Hepatocyte (in vitro differentiated cells): ENCODE results near the gene COL13A1. TPM values are rescaled to one million over a fixed set of nuclear protein-coding genes. Genes with fewer than 3 reads are reported as not detected.
A peak's percentile ranks its signal among the peaks of the same experiment; 100 is the strongest.

Experiments
- DNase-seq: peaks from one replicate; pipeline ENCODE4 v3.0.0-alpha.2; 2016; ENCODE audit warnings: low spot score
- H2AFZ ChIP-seq: fragments of 200-600 bp; sonication (generic); 2 replicates; pipeline ENCODE4 v1.6.0; 2016; ENCODE audit warnings: antibody characterized with exemption, mild to moderate bottlenecking
- H3K27ac ChIP-seq: fragments of 200-600 bp; sonication (generic); 2 replicates; pipeline ENCODE4 v1.5.1; 2016; ENCODE audit warnings: mild to moderate bottlenecking
- H3K27me3 ChIP-seq: fragments of 200-600 bp; sonication (generic); 2 replicates; pipeline ENCODE4 v1.6.1; 2016
- H3K36me3 ChIP-seq: fragments of 200-600 bp; sonication (generic); replicated peaks from 2 replicates; pipeline ENCODE4 v1.5.1; 2016; ENCODE audit warnings: low read depth; ENCODE audit not compliant: insufficient read depth
- H3K4me1 ChIP-seq: fragments of 200-600 bp; sonication (generic); 2 replicates; pipeline ENCODE4 v1.5.1; 2016; ENCODE audit warnings: mild to moderate bottlenecking, moderate library complexity; ENCODE audit not compliant: insufficient read depth
- H3K4me2 ChIP-seq: fragments of 200-600 bp; sonication (generic); 2 replicates; pipeline ENCODE4 v1.6.0; 2016
- H3K4me3 ChIP-seq: fragments of 200-600 bp; sonication (generic); 2 replicates; pipeline ENCODE4 v1.5.1; 2016; ENCODE audit warnings: mild to moderate bottlenecking
- H3K79me2 ChIP-seq: fragments of 200-600 bp; sonication (generic); 2 replicates; pipeline ENCODE4 v1.6.0; 2017; ENCODE audit warnings: mild to moderate bottlenecking
- H3K9me2 ChIP-seq: fragments of 200-600 bp; sonication (generic); replicated peaks from 2 replicates; pipeline ENCODE4 v1.6.0; 2017; ENCODE audit warnings: mild to moderate bottlenecking; ENCODE audit not compliant: insufficient read depth
- H3K9me3 ChIP-seq: fragments of 200-600 bp; sonication (generic); 2 replicates; pipeline ENCODE4 v1.5.1; 2016; ENCODE audit warnings: low read depth, mild to moderate bottlenecking
- H4K20me1 ChIP-seq: fragments of 200-600 bp; sonication (generic); 2 replicates; pipeline ENCODE4 v1.6.0; 2016; ENCODE audit warnings: mild to moderate bottlenecking; ENCODE audit not compliant: insufficient read depth, poor library complexity, severe bottlenecking
- EZH2 ChIP-seq: fragments of 200-600 bp; sonication (generic); IDR thresholded peaks from 2 replicates; pipeline ENCODE4 v1.6.1; 2016; ENCODE audit warnings: antibody characterized with exemption, mild to moderate bottlenecking, borderline replicate concordance
- EZH2phosphoT487 ChIP-seq: fragments of 200-600 bp; sonication (generic); IDR thresholded peaks from one replicate; pipeline ENCODE4 v1.6.1; 2018; ENCODE audit warnings: antibody characterized with exemption, mild to moderate bottlenecking, low read depth, moderate library complexity; ENCODE audit not compliant: unreplicated experiment, severe bottlenecking
- WGBS: methylation state at CpG from one replicate; pipeline ENCODE4 v1.1.6; 2016; ENCODE audit warnings: low lambda C conversion rate; ENCODE audit errors: missing lambda C conversion rate; 5-methylcytosine and 5-hydroxymethylcytosine counted together
- polyA plus RNA-seq: library from polyadenylated mRNA; unstranded; fragments of >200 nt; fragmentation: Nextera tagmentation; extraction: Ambion mirVana; gene quantifications from 2 replicates; pipeline ENCODE4 v1.2.1, GENCODE V29; 2016
- total RNA-seq: library from RNA; depleted of rRNA; stranded (reverse); fragments of >200 nt; gene quantifications from 2 replicates; pipeline ENCODE4 v1.2.3, GENCODE V29; 2014
- TF ChIP-seq, protein P1 (sequence below): fragments of 200-600 bp; sonication (generic); IDR thresholded peaks from 2 replicates; pipeline ENCODE4 v1.5.1; 2016; ENCODE audit warnings: antibody characterized with exemption, mild to moderate bottlenecking; ENCODE audit not compliant: poor library complexity

The COL13A1 gene
- total and polyA plus RNA-seq, 2 experiments from 2014 or later: 4.5 to 8.5 TPM

DNA sequence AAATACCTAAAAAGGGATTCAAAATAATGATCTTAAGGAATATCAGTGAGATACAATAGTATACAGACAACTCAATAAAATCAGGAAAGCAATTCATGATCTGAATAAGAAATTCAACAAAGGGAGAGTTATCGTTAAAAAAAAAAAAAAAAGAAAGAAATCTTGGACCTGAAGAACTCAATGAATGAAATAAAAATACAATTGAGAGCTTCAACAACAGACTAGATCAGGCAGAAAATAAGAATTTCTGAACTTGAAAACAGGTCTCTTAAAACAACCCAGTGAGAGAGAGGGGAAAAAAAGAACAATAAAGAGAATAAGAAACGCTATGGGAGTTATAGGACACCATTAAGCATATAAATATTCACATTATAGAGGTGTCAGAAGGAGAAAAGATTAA is 179.0 kb downstream of the COL13A1 start:
- H3K36me3 ChIP-seq: no peaks in the 10 kb centered on the region
- TF ChIP-seq EZH2 (no peak), EZH2phosphoT487 (no peak)
- TF ChIP-seq, protein P1, sequence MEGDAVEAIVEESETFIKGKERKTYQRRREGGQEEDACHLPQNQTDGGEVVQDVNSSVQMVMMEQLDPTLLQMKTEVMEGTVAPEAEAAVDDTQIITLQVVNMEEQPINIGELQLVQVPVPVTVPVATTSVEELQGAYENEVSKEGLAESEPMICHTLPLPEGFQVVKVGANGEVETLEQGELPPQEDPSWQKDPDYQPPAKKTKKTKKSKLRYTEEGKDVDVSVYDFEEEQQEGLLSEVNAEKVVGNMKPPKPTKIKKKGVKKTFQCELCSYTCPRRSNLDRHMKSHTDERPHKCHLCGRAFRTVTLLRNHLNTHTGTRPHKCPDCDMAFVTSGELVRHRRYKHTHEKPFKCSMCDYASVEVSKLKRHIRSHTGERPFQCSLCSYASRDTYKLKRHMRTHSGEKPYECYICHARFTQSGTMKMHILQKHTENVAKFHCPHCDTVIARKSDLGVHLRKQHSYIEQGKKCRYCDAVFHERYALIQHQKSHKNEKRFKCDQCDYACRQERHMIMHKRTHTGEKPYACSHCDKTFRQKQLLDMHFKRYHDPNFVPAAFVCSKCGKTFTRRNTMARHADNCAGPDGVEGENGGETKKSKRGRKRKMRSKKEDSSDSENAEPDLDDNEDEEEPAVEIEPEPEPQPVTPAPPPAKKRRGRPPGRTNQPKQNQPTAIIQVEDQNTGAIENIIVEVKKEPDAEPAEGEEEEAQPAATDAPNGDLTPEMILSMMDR: no peak
- 86% methylated on average over 2 of the region's 2 CpGs for WGBS
- H3K27me3 ChIP-seq: no peaks in the 10 kb centered on the region
- no peaks in the 10 kb centered on the region for H3K79me2 ChIP-seq
- H3K4me3 ChIP-seq: no peak overlapping the region
- no peaks in the 10 kb centered on the region for H3K4me1 ChIP-seq
- H4K20me1 ChIP-seq: no peaks in the 10 kb centered on the region
- H3K9me2 ChIP-seq: no peaks in the 10 kb centered on the region
- no peak for DNase-seq
- H2AFZ ChIP-seq: no peak overlapping the region
- no peak overlapping the region for H3K27ac ChIP-seq
- H3K9me3 ChIP-seq: no peaks in the 10 kb centered on the region
- no peak overlapping the region for H3K4me2 ChIP-seq

DNA sequence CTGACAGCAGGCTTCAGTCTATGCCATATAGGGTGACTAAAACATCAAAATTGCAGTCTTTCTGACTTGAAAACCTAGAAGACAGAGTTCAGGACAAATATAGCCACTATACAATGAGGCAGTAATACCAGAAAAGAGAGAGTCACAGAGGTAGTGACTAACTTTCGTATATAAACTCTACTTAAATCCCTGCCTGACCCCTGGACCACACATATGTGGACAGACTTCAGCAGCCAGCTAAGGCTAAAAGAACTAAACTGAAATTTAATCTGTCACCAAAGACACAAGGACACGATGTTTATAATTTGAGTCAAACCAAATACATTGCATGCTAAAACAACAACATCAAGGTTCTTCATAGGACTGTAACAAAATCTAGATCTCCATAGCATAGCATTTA is 186.4 kb downstream of the COL13A1 start:
- H3K27me3 ChIP-seq: no peaks in the 10 kb centered on the region

DNA sequence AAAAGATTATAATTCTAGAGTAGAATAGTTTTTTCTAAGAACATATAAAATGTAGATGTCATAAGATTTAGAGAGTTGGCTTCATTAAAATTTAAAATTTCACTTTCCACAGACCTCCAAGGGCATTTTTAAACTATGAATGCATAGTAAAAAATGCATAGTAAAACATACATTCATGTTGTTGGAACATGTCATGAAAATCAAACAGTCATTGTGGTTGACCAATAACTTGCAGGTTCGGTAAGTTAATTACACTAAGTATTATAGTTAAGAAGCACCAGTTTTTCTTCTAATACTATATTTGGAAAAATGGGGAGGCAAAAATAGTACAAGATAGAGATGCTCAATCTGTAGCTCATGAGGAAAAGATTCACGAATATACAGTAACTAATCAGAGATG is 189.4 kb downstream of the COL13A1 start:
- Histone ChIP-seq H3K9me3 (no peaks in the 10 kb centered on the region), H3K79me2 (no peaks in the 10 kb centered on the region), H3K27me3 (no peaks in the 10 kb centered on the region), H3K4me1 (no peaks in the 10 kb centered on the region), H3K4me2 (no peak overlapping the region), H3K27ac (no peak overlapping the region), H3K36me3 (no peaks in the 10 kb centered on the region), H3K9me2 (no peaks in the 10 kb centered on the region), H2AFZ (no peak overlapping the region), H4K20me1 (no peaks in the 10 kb centered on the region), H3K4me3 (no peak overlapping the region)
- DNase-seq: no peak
- TF ChIP-seq, protein P1: no peak
- TF ChIP-seq EZH2phosphoT487 (no peak), EZH2 (no peak)
- WGBS: 85% methylated on average over 2 of the region's 2 CpGs

More for the DNA sequence above, 186.4 kb downstream of the COL13A1 start:
- H3K9me3 ChIP-seq: no peaks in the 10 kb centered on the region
- no peak overlapping the region for H3K4me3 ChIP-seq
- H3K4me1 ChIP-seq: no peaks in the 10 kb centered on the region
- no peak overlapping the region for H3K27ac ChIP-seq
- no peaks in the 10 kb centered on the region for H3K36me3 ChIP-seq
- no peaks in the 10 kb centered on the region for H3K9me2 ChIP-seq
- no peaks in the 10 kb centered on the region for H4K20me1 ChIP-seq
- no peak overlapping the region for H3K4me2 ChIP-seq
- 54% methylated on average over 2 of the region's 2 CpGs for WGBS
- no peak for TF ChIP-seq EZH2phosphoT487
- no peak for DNase-seq
- no peaks in the 10 kb centered on the region for H3K79me2 ChIP-seq
- H2AFZ ChIP-seq: no peak overlapping the region

DNA sequence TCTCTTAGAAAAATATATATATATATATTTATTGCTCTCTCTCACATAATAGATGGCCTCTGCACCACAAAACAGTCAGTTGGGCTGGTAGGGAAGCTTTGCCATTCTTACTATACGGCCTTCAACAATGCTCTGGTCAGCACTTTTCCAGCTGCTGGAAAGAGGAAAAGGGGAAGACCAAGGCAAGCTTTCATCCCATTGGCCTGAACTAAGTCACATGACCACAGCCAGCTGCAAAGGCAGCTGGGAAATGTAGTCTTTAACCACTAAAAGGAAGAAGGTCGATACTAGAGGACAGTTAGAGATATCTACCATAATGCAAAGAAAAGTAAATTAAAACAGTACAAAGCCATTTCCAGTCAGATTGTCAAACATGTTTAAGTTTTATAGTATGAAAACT is 192.6 kb downstream of the COL13A1 start:
- DNase-seq: peak; percentile 28
- no peaks in the 10 kb centered on the region for H3K9me2 ChIP-seq
- no peaks in the 10 kb centered on the region for H4K20me1 ChIP-seq
- TF ChIP-seq EZH2phosphoT487 (no peak), EZH2 (no peak)
- TF ChIP-seq, protein P1: no peak
- no peak overlapping the region for H3K4me3 ChIP-seq
- no peaks in the 10 kb centered on the region for H3K4me1 ChIP-seq
- H3K79me2 ChIP-seq: no peaks in the 10 kb centered on the region
- WGBS: 73% methylated on average over 2 of the region's 2 CpGs
- no peaks in the 10 kb centered on the region for H3K36me3 ChIP-seq
- H2AFZ ChIP-seq: no peak overlapping the region
- no peaks in the 10 kb centered on the region for H3K27me3 ChIP-seq
- no peak overlapping the region for H3K4me2 ChIP-seq
- H3K9me3 ChIP-seq: no peaks in the 10 kb centered on the region
- no peak overlapping the region for H3K27ac ChIP-seq
